HepG2 (cell line): ENCODE results near the gene MSMP. TPM values are rescaled to one million over a fixed set of nuclear protein-coding genes. Genes with fewer than 3 reads are reported as not detected.

Experiments
- ARNT2 ChIP-seq: sonication (generic); formaldehyde crosslinking; IDR thresholded peaks from 2 replicates; pipeline ENCODE4 v1.8.0; 2022; ENCODE audit warnings: mild to moderate bottlenecking, low read depth, missing genetic modification reagents, moderate library complexity
- ARNTL ChIP-seq: sonication (generic); formaldehyde crosslinking; IDR thresholded peaks from 2 replicates; pipeline ENCODE4 v1.4.0; 2020; ENCODE audit warnings: mild to moderate bottlenecking, missing genetic modification reagents
- CREM ChIP-seq, 2 experiments: sonication (generic) in 1 of 2; formaldehyde crosslinking in 1 of 2; IDR thresholded peaks; 2 replicates each; pipeline versions ENCODE4 v1.4.0 to v1.6.1; 2016 to 2020; ENCODE audit warnings: antibody characterized with exemption in 1 of 2, mild to moderate bottlenecking in 1 of 2, missing genetic modification reagents in 1 of 2
- DNMT3B ChIP-seq: conservative IDR thresholded peaks from 2 replicates; pipeline ENCODE4 v1.6.1; 2016; ENCODE audit warnings: missing biosample characterization, control low read depth
- GATA4 ChIP-seq: sonication (generic); IDR thresholded peaks from 2 replicates; pipeline ENCODE4 v1.6.1; 2016; ENCODE audit warnings: antibody characterized with exemption, low read depth, borderline replicate concordance
- NCOA5 ChIP-seq: sonication (generic); formaldehyde crosslinking; IDR thresholded peaks from 2 replicates; pipeline ENCODE4 v1.4.0; 2020; ENCODE audit warnings: missing genetic modification reagents
- NR2C2 ChIP-seq: sonication (generic); formaldehyde crosslinking; IDR thresholded peaks from 2 replicates; pipeline ENCODE4 v1.4.0; 2020; ENCODE audit warnings: missing genetic modification reagents, mild to moderate bottlenecking, moderate library complexity, borderline replicate concordance
- ZFP90 ChIP-seq: sonication (generic); formaldehyde crosslinking; IDR thresholded peaks from 2 replicates; pipeline ENCODE4 v1.8.0; 2022; ENCODE audit warnings: missing genetic modification reagents, mild to moderate bottlenecking, inconsistent platforms, borderline replicate concordance
- ZMYM3 ChIP-seq: sonication (generic); formaldehyde crosslinking; IDR thresholded peaks from 2 replicates; pipeline ENCODE4 v1.5.1; 2020; ENCODE audit warnings: mild to moderate bottlenecking, missing genetic modification reagents
- ZNF20 ChIP-seq: sonication (generic); formaldehyde crosslinking; IDR thresholded peaks from 2 replicates; pipeline ENCODE4 v1.4.0; 2020; ENCODE audit warnings: mild to moderate bottlenecking, moderate library complexity, missing genetic modification reagents
- ZNF263 ChIP-seq: sonication (generic); formaldehyde crosslinking; IDR thresholded peaks from 2 replicates; pipeline ENCODE4 v1.4.0; 2020; ENCODE audit warnings: missing genetic modification reagents
- ZNF326 ChIP-seq: sonication (generic); formaldehyde crosslinking; IDR thresholded peaks from 2 replicates; pipeline ENCODE4 v1.4.0; 2020; ENCODE audit warnings: missing genetic modification reagents, borderline replicate concordance
- ZNF552 ChIP-seq: sonication (generic); formaldehyde crosslinking; IDR thresholded peaks from 2 replicates; pipeline ENCODE4 v1.9.0; 2022; ENCODE audit warnings: missing genetic modification reagents, mild to moderate bottlenecking, borderline replicate concordance
- ZNF788 ChIP-seq: sonication (generic); formaldehyde crosslinking; IDR thresholded peaks from 2 replicates; pipeline ENCODE4 v1.5.0; 2020; ENCODE audit warnings: mild to moderate bottlenecking, missing genetic modification reagents, borderline replicate concordance
- polyA plus RNA-seq, 8 experiments: library from polyadenylated mRNA; depleted of rRNA in 3 of 8; stranded (reverse) in 7 of 8; unstranded in 1 of 8; fragments of >200 nt; fragmentation: Illumina TruSeq in 4 of 8; extraction: Trizol in 4 of 8; gene quantifications; 2 replicates each; pipeline versions ENCODE4 v1.2.1 to v1.2.3, GENCODE V29; 2011 to 2016; ENCODE audit warnings: low read depth in 4 of 8, missing spikeins in 1 of 8, mixed read lengths in 1 of 8; ENCODE audit not compliant: insufficient read depth in 1 of 8
- total RNA-seq, 5 experiments: library from RNA; depleted of rRNA; stranded (reverse); fragments of >200 nt; fragmentation: Illumina TruSeq; extraction: Trizol; gene quantifications; 2 replicates each; pipeline ENCODE4 v1.2.3, GENCODE V29; 2016; ENCODE audit warnings: low read depth in 1 of 5
- TF ChIP-seq, protein P1 (sequence below): sonication (generic); formaldehyde crosslinking; IDR thresholded peaks from 2 replicates; pipeline ENCODE4 v1.4.0; 2020; ENCODE audit warnings: low read depth, missing genetic modification reagents
- TF ChIP-seq, protein P2 (sequence below): sonication (generic); formaldehyde crosslinking; IDR thresholded peaks from 2 replicates; pipeline ENCODE4 v1.5.1; 2020; ENCODE audit warnings: missing genetic modification reagents, mild to moderate bottlenecking, borderline replicate concordance
- TF ChIP-seq, protein P3 (sequence below): sonication (generic); formaldehyde crosslinking; IDR thresholded peaks from 2 replicates; pipeline ENCODE4 v1.5.1; 2020; ENCODE audit warnings: mild to moderate bottlenecking, missing genetic modification reagents, borderline replicate concordance
- TF ChIP-seq, protein P4 (sequence below): sonication (generic); formaldehyde crosslinking; IDR thresholded peaks from 2 replicates; pipeline ENCODE4 v1.8.0; 2022; ENCODE audit warnings: mild to moderate bottlenecking, missing genetic modification reagents, moderate library complexity
- TF ChIP-seq, protein P5 (sequence below): IDR thresholded peaks from 2 replicates; pipeline ENCODE4 v1.6.1; 2016; ENCODE audit warnings: low read depth, borderline replicate concordance

MSMP gene
- total and polyA plus RNA-seq, 2 of the 13 experiments (the other 11 are each of a cell fraction or from before 2014, with no cell fraction given), result 0.24 to 0.46 TPM

DNA sequence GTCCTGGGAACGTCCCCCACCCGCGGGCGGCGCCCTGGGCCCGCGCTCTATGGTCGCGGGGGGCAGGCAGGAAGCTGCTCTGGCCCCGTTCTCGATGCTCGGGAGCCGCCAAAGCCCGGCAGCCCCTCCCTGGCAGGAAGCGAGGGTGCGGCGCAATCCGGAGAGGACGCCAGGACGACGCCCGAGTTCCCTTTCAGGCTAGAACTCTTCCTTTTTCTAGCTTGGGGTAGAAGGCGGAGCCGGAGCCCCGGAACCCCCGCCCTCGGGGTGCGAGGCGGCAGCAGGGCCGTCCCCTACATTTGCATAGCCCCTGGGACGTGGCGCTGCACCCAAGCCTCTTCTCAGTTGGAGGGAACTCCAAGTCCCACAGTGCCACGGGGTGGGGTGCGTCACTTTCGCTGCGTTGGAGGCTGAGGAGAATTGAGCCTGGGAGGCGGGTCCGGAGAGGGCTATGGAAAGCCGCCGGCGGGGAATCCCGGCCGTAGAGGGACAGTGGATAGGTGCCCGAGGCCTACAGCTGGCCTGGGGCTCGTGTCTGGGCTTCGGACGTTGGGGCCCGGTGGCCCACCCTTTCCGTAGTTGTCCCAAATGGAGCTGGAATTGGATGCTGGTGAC is 21.8 kb downstream of the MSMP start, which contains the start of the genes CREB3 and TLN1 (continued):
- TF ChIP-seq, protein P1, sequence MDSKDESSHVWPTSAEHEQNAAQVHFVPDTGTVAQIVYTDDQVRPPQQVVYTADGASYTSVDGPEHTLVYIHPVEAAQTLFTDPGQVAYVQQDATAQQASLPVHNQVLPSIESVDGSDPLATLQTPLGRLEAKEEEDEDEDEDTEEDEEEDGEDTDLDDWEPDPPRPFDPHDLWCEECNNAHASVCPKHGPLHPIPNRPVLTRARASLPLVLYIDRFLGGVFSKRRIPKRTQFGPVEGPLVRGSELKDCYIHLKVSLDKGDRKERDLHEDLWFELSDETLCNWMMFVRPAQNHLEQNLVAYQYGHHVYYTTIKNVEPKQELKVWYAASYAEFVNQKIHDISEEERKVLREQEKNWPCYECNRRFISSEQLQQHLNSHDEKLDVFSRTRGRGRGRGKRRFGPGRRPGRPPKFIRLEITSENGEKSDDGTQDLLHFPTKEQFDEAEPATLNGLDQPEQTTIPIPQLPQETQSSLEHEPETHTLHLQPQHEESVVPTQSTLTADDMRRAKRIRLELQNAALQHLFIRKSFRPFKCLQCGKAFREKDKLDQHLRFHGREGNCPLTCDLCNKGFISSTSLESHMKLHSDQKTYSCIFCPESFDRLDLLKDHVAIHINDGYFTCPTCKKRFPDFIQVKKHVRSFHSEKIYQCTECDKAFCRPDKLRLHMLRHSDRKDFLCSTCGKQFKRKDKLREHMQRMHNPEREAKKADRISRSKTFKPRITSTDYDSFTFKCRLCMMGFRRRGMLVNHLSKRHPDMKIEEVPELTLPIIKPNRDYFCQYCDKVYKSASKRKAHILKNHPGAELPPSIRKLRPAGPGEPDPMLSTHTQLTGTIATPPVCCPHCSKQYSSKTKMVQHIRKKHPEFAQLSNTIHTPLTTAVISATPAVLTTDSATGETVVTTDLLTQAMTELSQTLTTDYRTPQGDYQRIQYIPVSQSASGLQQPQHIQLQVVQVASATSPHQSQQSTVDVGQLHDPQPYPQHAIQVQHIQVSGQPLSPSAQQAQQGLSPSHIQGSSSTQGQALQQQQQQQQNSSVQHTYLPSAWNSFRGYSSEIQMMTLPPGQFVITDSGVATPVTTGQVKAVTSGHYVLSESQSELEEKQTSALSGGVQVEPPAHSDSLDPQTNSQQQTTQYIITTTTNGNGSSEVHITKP, result peak; percentile 41; the same call in 1 of the 2 replicates
- TF ChIP-seq ZNF326 (CRISPR knock-in tag) (no peak), GATA4 (peak; percentile 12; the same call in 1 of the 2 replicates), NCOA5 (CRISPR knock-in tag) (no peak), ZFP90 (CRISPR knock-in tag) (peak; percentile 91; the same call in 1 of the 2 replicates), CREM (IDR thresholded peaks at IDR 0.05) (peak; percentile 95), CREM (CRISPR knock-in tag; IDR thresholded peaks at IDR 0.05) (peak; percentile 30; the same call in 1 of the 2 replicates), NR2C2 (peak; percentile 87), DNMT3B (CRISPR knock-in tag) (peak; percentile 49; the same call in 1 of the 2 replicates), ZMYM3 (CRISPR knock-in tag) (no peak; the same call in 1 of the 2 replicates), ARNTL (CRISPR knock-in tag) (0 out of 2 replicates have a peak, but pooled peaks have one; percentile 23), ZNF263 (CRISPR knock-in tag) (peak; percentile 43; the same call in 1 of the 2 replicates), ZNF788 (CRISPR knock-in tag) (peak; percentile 76; the same call in 1 of the 2 replicates), ZNF20 (no peak), ARNT2 (CRISPR knock-in tag) (peak; percentile 75), ZNF552 (CRISPR knock-in tag) (peak; percentile 23; the same call in 1 of the 2 replicates)
- TF ChIP-seq, protein P2, sequence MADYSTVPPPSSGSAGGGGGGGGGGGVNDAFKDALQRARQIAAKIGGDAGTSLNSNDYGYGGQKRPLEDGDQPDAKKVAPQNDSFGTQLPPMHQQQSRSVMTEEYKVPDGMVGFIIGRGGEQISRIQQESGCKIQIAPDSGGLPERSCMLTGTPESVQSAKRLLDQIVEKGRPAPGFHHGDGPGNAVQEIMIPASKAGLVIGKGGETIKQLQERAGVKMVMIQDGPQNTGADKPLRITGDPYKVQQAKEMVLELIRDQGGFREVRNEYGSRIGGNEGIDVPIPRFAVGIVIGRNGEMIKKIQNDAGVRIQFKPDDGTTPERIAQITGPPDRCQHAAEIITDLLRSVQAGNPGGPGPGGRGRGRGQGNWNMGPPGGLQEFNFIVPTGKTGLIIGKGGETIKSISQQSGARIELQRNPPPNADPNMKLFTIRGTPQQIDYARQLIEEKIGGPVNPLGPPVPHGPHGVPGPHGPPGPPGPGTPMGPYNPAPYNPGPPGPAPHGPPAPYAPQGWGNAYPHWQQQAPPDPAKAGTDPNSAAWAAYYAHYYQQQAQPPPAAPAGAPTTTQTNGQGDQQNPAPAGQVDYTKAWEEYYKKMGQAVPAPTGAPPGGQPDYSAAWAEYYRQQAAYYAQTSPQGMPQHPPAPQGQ (CRISPR knock-in tag), result no peak
- TF ChIP-seq, protein P3, sequence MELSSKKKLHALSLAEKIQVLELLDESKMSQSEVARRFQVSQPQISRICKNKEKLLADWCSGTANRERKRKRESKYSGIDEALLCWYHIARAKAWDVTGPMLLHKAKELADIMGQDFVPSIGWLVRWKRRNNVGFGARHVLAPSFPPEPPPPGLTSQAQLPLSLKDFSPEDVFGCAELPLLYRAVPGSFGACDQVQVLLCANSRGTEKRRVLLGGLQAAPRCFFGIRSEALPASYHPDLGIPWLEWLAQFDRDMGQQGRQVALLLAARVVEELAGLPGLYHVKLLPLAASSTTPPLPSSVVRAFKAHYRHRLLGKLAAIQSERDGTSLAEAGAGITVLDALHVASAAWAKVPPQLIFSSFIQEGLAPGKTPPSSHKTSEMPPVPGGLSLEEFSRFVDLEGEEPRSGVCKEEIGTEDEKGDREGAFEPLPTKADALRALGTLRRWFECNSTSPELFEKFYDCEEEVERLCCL (CRISPR knock-in tag), result no peak; the same call in 1 of the 2 replicates
- TF ChIP-seq, protein P4, sequence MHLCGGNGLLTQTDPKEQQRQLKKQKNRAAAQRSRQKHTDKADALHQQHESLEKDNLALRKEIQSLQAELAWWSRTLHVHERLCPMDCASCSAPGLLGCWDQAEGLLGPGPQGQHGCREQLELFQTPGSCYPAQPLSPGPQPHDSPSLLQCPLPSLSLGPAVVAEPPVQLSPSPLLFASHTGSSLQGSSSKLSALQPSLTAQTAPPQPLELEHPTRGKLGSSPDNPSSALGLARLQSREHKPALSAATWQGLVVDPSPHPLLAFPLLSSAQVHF (CRISPR knock-in tag), result no peak
- TF ChIP-seq, protein P5, sequence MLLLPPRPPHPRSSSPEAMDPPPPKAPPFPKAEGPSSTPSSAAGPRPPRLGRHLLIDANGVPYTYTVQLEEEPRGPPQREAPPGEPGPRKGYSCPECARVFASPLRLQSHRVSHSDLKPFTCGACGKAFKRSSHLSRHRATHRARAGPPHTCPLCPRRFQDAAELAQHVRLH (CRISPR knock-in tag), result no peak; the same call in 1 of the 2 replicates
